SK-N-SH (cell line): ENCODE results near the gene CPN1. TPM values are rescaled to one million over a fixed set of nuclear protein-coding genes. Genes with fewer than 3 reads are reported as not detected.
A peak's percentile ranks its signal among the peaks of the same experiment; 100 is the strongest.

Experiments used
- CTCF ChIA-PET: fragments of 300-600, 350-600 bp; formaldehyde crosslinking; extraction: SDS; loops from one replicate; lab custom pipeline; 2021; lab: Yijun Ruan, JAX
- POLR2A ChIA-PET: fragments of 350-600 bp; sonication (Branson Sonifier 250); formaldehyde crosslinking; extraction: SDS; loops from one replicate; lab custom pipeline; 2020; ENCODE audit warnings: antibody characterized with exemption, inconsistent platforms; lab: Yijun Ruan, JAX
- DNase-seq: peaks from one replicate; pipeline ENCODE4 v3.0.0; 2012
- H2AFZ ChIP-seq: fragments of 200-600 bp; sonication (generic); 2 replicates; pipeline ENCODE4 v1.8.1; 2016; ENCODE audit warnings: antibody characterized with exemption, mild to moderate bottlenecking, low read depth
- H3F3A ChIP-seq: fragments of 200-600 bp; sonication (generic); replicated peaks from 2 replicates; pipeline ENCODE3; 2016; ENCODE audit warnings: antibody characterized with exemption, mild to moderate bottlenecking; ENCODE audit not compliant: insufficient read depth
- H3K27ac ChIP-seq, 2 experiments: fragments of 200-500 bp in 1 of 2; fragments of 200-600 bp in 1 of 2; sonication (Bioruptor generic) in 1 of 2; sonication (generic), shearing (Covaris generic) in 1 of 2; 2 replicates each; pipeline versions ENCODE4 v1.5.1 to v1.6.1; 2014 to 2016; ENCODE audit warnings: low read depth in 2 of 2, inconsistent platforms in 1 of 2, low read length in 1 of 2, mild to moderate bottlenecking in 1 of 2, mixed read lengths in 1 of 2
- H3K27me3 ChIP-seq: fragments of 200-600 bp; sonication (generic), shearing (Covaris generic); 2 replicates; pipeline ENCODE4 v1.6.1; 2016; ENCODE audit warnings: mixed run types; ENCODE audit not compliant: insufficient read depth
- H3K36me3 ChIP-seq, 2 experiments: fragments of 200-500 bp in 1 of 2; fragments of 200-600 bp in 1 of 2; sonication (Bioruptor generic) in 1 of 2; sonication (generic) in 1 of 2; replicated peaks in 1 of 2; 2 replicates each; pipeline versions ENCODE3 to v1.5.1; 2014 to 2016; ENCODE audit warnings: low read length in 1 of 2, mild to moderate bottlenecking in 1 of 2; ENCODE audit not compliant: insufficient read depth in 2 of 2, control insufficient read depth in 1 of 2
- H3K4me1 ChIP-seq, 2 experiments: fragments of 200-500 bp in 1 of 2; fragments of 200-600 bp in 1 of 2; sonication (Bioruptor generic) in 1 of 2; sonication (generic), shearing (Covaris generic) in 1 of 2; 2 replicates each; pipeline versions ENCODE4 v1.5.1 to v1.6.1; 2014 to 2016; ENCODE audit warnings: low read depth in 1 of 2, low read length in 1 of 2, mixed run types in 1 of 2; ENCODE audit not compliant: insufficient read depth in 2 of 2, control insufficient read depth in 1 of 2
- H3K4me2 ChIP-seq: fragments of 200-600 bp; sonication (generic), shearing (Covaris generic); 2 replicates; pipeline ENCODE4 v1.6.1; 2017; ENCODE audit warnings: mixed run types
- H3K4me3 ChIP-seq, 2 experiments: fragments of 200-500 bp in 1 of 2; fragments of 200-600 bp in 1 of 2; sonication (Bioruptor generic) in 1 of 2; sonication (generic), shearing (Covaris generic) in 1 of 2; 2 replicates each; pipeline versions ENCODE4 v1.5.1 to v1.8.1; 2014 to 2016; ENCODE audit warnings: low read depth in 2 of 2, inconsistent platforms in 1 of 2, low read length in 1 of 2, mild to moderate bottlenecking in 1 of 2, mixed read lengths in 1 of 2, moderate library complexity in 1 of 2
- H3K79me2 ChIP-seq: fragments of 200-600 bp; sonication (generic); 2 replicates; pipeline ENCODE4 v1.8.1; 2017; ENCODE audit warnings: mild to moderate bottlenecking; ENCODE audit not compliant: insufficient read depth
- H3K9ac ChIP-seq: fragments of 200-600 bp; sonication (generic); 2 replicates; pipeline ENCODE4 v1.6.1; 2017; ENCODE audit warnings: mixed run types
- H3K9me2 ChIP-seq: fragments of 200-600 bp; sonication (generic); 2 replicates; pipeline ENCODE4 v1.6.1; 2017; ENCODE audit warnings: mixed run types
- H3K9me3 ChIP-seq: fragments of 200-600 bp; sonication (generic); 2 replicates; pipeline ENCODE4 v1.6.1; 2017; ENCODE audit warnings: mixed run types, mild to moderate bottlenecking, moderate library complexity
- H4K20me1 ChIP-seq: fragments of 200-600 bp; sonication (generic); 2 replicates; pipeline ENCODE4 v1.6.1; 2017; ENCODE audit warnings: mild to moderate bottlenecking, mixed run types; ENCODE audit not compliant: insufficient read depth
- ELF1 ChIP-seq: IDR thresholded peaks from 2 replicates; pipeline ENCODE4 v1.4.0; 2012
- EZH2phosphoT487 ChIP-seq: fragments of 200-600 bp; sonication (generic); IDR thresholded peaks from 2 replicates; pipeline ENCODE4 v1.6.1; 2017; ENCODE audit warnings: low read depth, mixed run types, mild to moderate bottlenecking, antibody characterized with exemption, moderate library complexity, borderline replicate concordance
- FOSL2 ChIP-seq: IDR thresholded peaks from 2 replicates; pipeline ENCODE4 v1.4.0; 2012; ENCODE audit warnings: low read depth, mild to moderate bottlenecking, moderate library complexity, borderline replicate concordance
- FOXM1 ChIP-seq: IDR thresholded peaks from 2 replicates; pipeline ENCODE4 v1.4.0; 2012; ENCODE audit warnings: low read depth, mild to moderate bottlenecking
- GATA2 ChIP-seq: sonication (generic); formaldehyde crosslinking; IDR thresholded peaks from 2 replicates; pipeline ENCODE4 v1.5.0; 2020; ENCODE audit warnings: mild to moderate bottlenecking, missing genetic modification reagents
- IRF3 ChIP-seq: fragments of 150-350 bp; IDR thresholded peaks from 2 replicates; pipeline ENCODE4 v1.6.1; 2016; ENCODE audit warnings: mild to moderate bottlenecking, low read depth, low read length
- NFIC ChIP-seq: IDR thresholded peaks from 2 replicates; pipeline ENCODE4 v1.4.0; 2012; ENCODE audit warnings: borderline replicate concordance
- POLR2AphosphoS5 ChIP-seq: IDR thresholded peaks from 2 replicates; pipeline ENCODE4 v1.6.1; 2012; ENCODE audit warnings: low read depth, low read length
- RCOR1 ChIP-seq: fragments of 150-350 bp; IDR thresholded peaks from 2 replicates; pipeline ENCODE4 v1.6.1; 2017; ENCODE audit warnings: antibody characterized with exemption, low read length
- TEAD4 ChIP-seq: IDR thresholded peaks from 2 replicates; pipeline ENCODE4 v1.4.0; 2012; ENCODE audit warnings: mild to moderate bottlenecking, borderline replicate concordance; ENCODE audit not compliant: insufficient read depth
- WGBS: methylation state at CpG from one replicate; pipeline ENCODE4 v1.1.6; 2017; ENCODE audit warnings: low lambda C conversion rate; 5-methylcytosine and 5-hydroxymethylcytosine counted together
- polyA plus RNA-seq, 3 experiments: library from polyadenylated mRNA; depleted of rRNA; stranded (reverse); fragments of >200 nt; gene quantifications; 2 replicates each; pipeline ENCODE4 v1.2.3, GENCODE V29; 2012

The CPN1 gene
- polyA plus RNA-seq, 1 of the 3 experiments (the other 2 are of a cell fraction) = not detected

GRCh38 chr10:100000109-100000644 is 81.5 kb downstream of the CPN1 start:
- peaks cover 3 to 53% of the 10 kb centered on the region in 2 experiments for H3K36me3 ChIP-seq
- H3K9ac ChIP-seq = no peak overlapping the region
- H4K20me1 ChIP-seq = peaks cover 63% of the 10 kb centered on the region
- H3F3A ChIP-seq = peaks cover 32% of the 10 kb centered on the region
- H3K4me2 ChIP-seq = no peak overlapping the region
- TF ChIP-seq IRF3 (no peak), EZH2phosphoT487 (no peak), POLR2AphosphoS5 (no peak), NFIC (no peak), ELF1 (no peak), FOXM1 (no peak)
- TF ChIP-seq, all 33 proteins: peak for 0
- H3K4me1 ChIP-seq = peaks cover 4 to 31% of the 10 kb centered on the region in 2 experiments
- ChIA-PET POLR2A (no interaction called here), CTCF (interaction anchor here (0.6 to 8.5 kb wide), 4 partner anchors 10 to 154 kb away, joined by 4 to 64 read pairs (median 4); partner anchors contain the start of gene DNMBP)
- no peak overlapping the region for H2AFZ ChIP-seq
- no peak for DNase-seq
- H3K27me3 ChIP-seq = no peaks in the 10 kb centered on the region
- no peak overlapping the region; a peak in 1 of 4 replicates for H3K27ac ChIP-seq
- peaks cover 100% of the 10 kb centered on the region for H3K79me2 ChIP-seq
- WGBS = 94% methylated on average over 6 of the region's 6 CpGs
- H3K9me2 ChIP-seq = no peaks in the 10 kb centered on the region
- no peak overlapping the region for H3K4me3 ChIP-seq
- H3K9me3 ChIP-seq = no peaks in the 10 kb centered on the region

GRCh38 chr10:99999319-100000108 is 82.2 kb downstream of the CPN1 start:
- Histone ChIP-seq H3K4me1 (peaks cover 2 to 37% of the 10 kb centered on the region in 2 experiments), H4K20me1 (peaks cover 70% of the 10 kb centered on the region), H3K9ac (no peak overlapping the region), H3K27ac (peak overlapping the region in 1 of 2 experiments; percentile 83; a peak in 1 of 4 replicates), H3K79me2 (peaks cover 100% of the 10 kb centered on the region), H2AFZ (no peak overlapping the region)
- TF ChIP-seq RCOR1 (no peak), GATA2 (CRISPR knock-in tag) (no peak), TEAD4 (no peak), FOXM1 (no peak), FOSL2 (no peak)
- TF ChIP-seq, all 33 proteins: peak for 0
- no peak overlapping the region for H3K4me2 ChIP-seq
- no peaks in the 10 kb centered on the region for H3K9me3 ChIP-seq
- H3K4me3 ChIP-seq = no peak overlapping the region
- POLR2A ChIA-PET = interaction anchor here (0.6 kb wide), 1 partner anchor 134 kb away, joined by 3 read pairs; no protein-coding TSS in a partner anchor
- no peaks in the 10 kb centered on the region for H3K9me2 ChIP-seq
- peaks cover 3 to 59% of the 10 kb centered on the region in 2 experiments for H3K36me3 ChIP-seq
- no peak for DNase-seq
- H3K27me3 ChIP-seq = no peaks in the 10 kb centered on the region
- WGBS = 94% methylated on average over 8 of the region's 8 CpGs
- H3F3A ChIP-seq = peaks cover 33% of the 10 kb centered on the region
- CTCF ChIA-PET = interaction anchor here (1.3 to 8.5 kb wide), 3 partner anchors 10 to 154 kb away, joined by 4 to 64 read pairs (median 4); partner anchors contain the start of gene DNMBP
